RWPE2 (cell line): ENCODE measurements around the gene FHOD3.
A peak's percentile ranks its signal among the peaks of the same experiment; 100 is the strongest.

ENCODE experiments used
- ATAC-seq: fragments of 200-7000 bp; cut with Tn5 transposase; 3 replicates; pipeline ENCODE4 v1.9.1; 2021; ENCODE audit warnings: low read depth
- DNase-seq: peaks from one replicate; pipeline ENCODE4 v3.0.0-alpha.2; 2020; ENCODE audit warnings: low spot score
- H3K27ac ChIP-seq: fragments of 450-650 bp; 2 replicates; pipeline ENCODE4 v1.5.1; 2017; ENCODE audit warnings: mild to moderate bottlenecking; ENCODE audit not compliant: poor library complexity, severe bottlenecking
- H3K27me3 ChIP-seq: fragments of 250-450 bp; sonication (Bioruptor Pico); 2 replicates; pipeline ENCODE4 v1.5.1; 2021; ENCODE audit warnings: mild to moderate bottlenecking, moderate library complexity; ENCODE audit not compliant: insufficient read depth, poor library complexity, severe bottlenecking
- H3K36me3 ChIP-seq: fragments of 250-450 bp; sonication (Bioruptor Pico); 2 replicates; pipeline ENCODE4 v1.5.1; 2020; ENCODE audit warnings: low read depth, mild to moderate bottlenecking, moderate library complexity
- H3K4me1 ChIP-seq: fragments of 250-450 bp; sonication (Bioruptor Pico); 2 replicates; pipeline ENCODE4 v1.5.1; 2021; ENCODE audit warnings: mild to moderate bottlenecking, moderate library complexity; ENCODE audit not compliant: insufficient read depth, poor library complexity, severe bottlenecking
- H3K4me3 ChIP-seq: fragments of 250-450 bp; sonication (Bioruptor Pico); 2 replicates; pipeline ENCODE4 v1.5.1; 2021; ENCODE audit warnings: mild to moderate bottlenecking, moderate library complexity; ENCODE audit not compliant: severe bottlenecking
- H3K9me3 ChIP-seq: fragments of 250-450 bp; sonication (Bioruptor Pico); 2 replicates; pipeline ENCODE4 v1.5.1; 2021; ENCODE audit warnings: mild to moderate bottlenecking, moderate library complexity; ENCODE audit not compliant: severe bottlenecking
- TF ChIP-seq, protein P1 (sequence below): fragments of 450-650 bp; IDR thresholded peaks from one replicate; pipeline ENCODE4 v1.5.1; 2017; ENCODE audit warnings: mild to moderate bottlenecking, moderate library complexity; ENCODE audit not compliant: poor library complexity, severe bottlenecking

Gene FHOD3

DNA sequence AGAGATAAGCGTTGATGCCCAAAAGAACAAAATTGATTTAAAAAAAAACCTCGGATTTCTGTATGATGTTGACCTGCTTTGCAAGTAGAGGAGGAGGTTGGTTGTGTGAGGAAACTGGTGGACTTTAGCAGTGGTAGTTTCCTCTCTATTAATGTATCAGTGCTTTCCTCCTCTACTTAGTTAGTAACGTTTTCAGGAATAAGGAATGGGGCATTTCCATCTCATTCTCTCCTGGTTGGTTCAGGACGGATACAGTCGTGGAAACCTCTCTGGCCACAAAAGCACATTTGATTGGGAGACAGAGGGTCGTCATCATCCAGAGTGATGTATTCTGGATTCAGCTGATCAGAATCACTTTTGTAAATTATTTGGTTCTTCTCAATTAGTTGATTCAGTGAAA lies 1.5 kb downstream of the FHOD3 start:
- peaks cover 24% of the 10 kb centered on the region for H3K4me1 ChIP-seq
- no peaks in the 10 kb centered on the region for H3K9me3 ChIP-seq
- no peaks in the 10 kb centered on the region for H3K36me3 ChIP-seq
- DNase-seq = no peak
- peak overlapping the region; percentile 60 for H3K4me3 ChIP-seq
- H3K27me3 ChIP-seq = no peaks in the 10 kb centered on the region
- TF ChIP-seq, protein P1, sequence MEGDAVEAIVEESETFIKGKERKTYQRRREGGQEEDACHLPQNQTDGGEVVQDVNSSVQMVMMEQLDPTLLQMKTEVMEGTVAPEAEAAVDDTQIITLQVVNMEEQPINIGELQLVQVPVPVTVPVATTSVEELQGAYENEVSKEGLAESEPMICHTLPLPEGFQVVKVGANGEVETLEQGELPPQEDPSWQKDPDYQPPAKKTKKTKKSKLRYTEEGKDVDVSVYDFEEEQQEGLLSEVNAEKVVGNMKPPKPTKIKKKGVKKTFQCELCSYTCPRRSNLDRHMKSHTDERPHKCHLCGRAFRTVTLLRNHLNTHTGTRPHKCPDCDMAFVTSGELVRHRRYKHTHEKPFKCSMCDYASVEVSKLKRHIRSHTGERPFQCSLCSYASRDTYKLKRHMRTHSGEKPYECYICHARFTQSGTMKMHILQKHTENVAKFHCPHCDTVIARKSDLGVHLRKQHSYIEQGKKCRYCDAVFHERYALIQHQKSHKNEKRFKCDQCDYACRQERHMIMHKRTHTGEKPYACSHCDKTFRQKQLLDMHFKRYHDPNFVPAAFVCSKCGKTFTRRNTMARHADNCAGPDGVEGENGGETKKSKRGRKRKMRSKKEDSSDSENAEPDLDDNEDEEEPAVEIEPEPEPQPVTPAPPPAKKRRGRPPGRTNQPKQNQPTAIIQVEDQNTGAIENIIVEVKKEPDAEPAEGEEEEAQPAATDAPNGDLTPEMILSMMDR = no peak
- H3K27ac ChIP-seq = no peak overlapping the region
- no peak for ATAC-seq

DNA sequence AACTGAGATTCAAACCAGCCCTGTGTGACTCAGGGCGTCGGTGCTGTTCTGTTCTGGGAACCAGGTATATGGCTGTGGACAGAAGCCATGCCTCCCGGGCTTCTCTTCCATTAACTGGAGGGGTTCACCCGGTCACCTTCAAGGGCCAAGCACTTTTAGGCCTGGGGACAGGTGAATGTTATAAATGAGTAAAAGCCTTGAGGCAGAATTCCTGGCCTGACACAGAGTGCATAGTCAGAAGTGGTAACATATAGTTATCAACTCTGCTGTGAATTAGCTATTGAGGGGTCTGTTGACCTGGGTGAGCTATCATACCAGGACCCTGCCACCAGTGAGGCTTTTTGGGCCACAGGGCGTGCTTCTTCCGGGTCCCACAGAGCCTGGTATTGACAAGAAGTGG lies 2.7 kb downstream of the FHOD3 start:
- TF ChIP-seq, protein P1 = no peak
- Histone ChIP-seq H3K4me3 (no peak overlapping the region), H3K27ac (no peak overlapping the region), H3K36me3 (no peaks in the 10 kb centered on the region), H3K9me3 (no peaks in the 10 kb centered on the region), H3K27me3 (no peaks in the 10 kb centered on the region), H3K4me1 (peaks cover 31% of the 10 kb centered on the region)
- ATAC-seq = no peak
- no peak for DNase-seq

DNA sequence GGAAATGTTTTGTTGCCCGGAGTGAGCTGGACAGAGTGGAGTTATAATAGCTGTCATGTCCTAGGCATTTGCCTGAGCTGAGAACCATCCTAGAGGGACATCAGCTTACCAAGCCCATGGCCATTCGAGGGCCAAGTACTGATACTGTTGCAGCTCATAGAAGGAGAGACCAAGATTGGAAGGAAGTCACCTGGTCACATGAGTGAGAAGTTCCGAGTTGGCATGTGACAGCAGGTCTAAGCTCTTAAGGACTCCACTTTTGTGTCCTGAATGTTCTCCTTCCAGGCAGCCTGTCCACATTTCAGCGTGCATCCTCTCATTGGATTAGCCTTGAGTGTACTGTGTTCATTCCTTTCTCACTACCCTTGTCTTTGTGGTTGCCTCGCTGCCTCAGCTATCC lies 4.4 kb downstream of the FHOD3 start:
- no peaks in the 10 kb centered on the region for H3K27me3 ChIP-seq
- no peaks in the 10 kb centered on the region for H3K9me3 ChIP-seq
- ATAC-seq (no peak), DNase-seq (no peak)
- peak overlapping the region; percentile 4 for H3K27ac ChIP-seq
- no peaks in the 10 kb centered on the region for H3K36me3 ChIP-seq
- no peak overlapping the region for H3K4me3 ChIP-seq
- TF ChIP-seq, protein P1 = no peak
- H3K4me1 ChIP-seq = peaks cover 31% of the 10 kb centered on the region

DNA sequence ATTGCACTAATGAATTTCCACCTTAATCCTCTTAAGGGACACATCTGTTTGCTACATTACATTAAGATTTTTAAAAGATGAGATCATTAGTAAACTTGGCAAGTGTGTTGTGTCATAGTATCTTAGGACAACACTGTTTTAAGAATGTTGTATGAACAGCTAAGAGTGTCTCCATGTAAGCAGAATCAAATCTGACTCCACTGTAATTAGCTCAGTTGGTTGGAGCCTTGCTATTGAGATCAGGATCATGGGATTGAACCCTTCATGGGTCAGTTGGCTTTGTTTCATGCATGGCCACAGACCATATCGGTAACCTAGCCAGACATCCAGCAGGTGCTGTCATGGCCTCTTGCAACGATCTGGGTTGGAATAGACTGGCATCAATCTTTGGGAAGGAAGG lies 5.2 kb downstream of the FHOD3 start:
- Histone ChIP-seq H3K27me3 (no peaks in the 10 kb centered on the region), H3K27ac (peak overlapping the region; percentile 4), H3K9me3 (no peaks in the 10 kb centered on the region), H3K4me1 (peaks cover 34% of the 10 kb centered on the region), H3K4me3 (no peak overlapping the region), H3K36me3 (no peaks in the 10 kb centered on the region)
- TF ChIP-seq, protein P1 = no peak
- ATAC-seq (peak; percentile 24; the same call in 2 of the 3 replicates), DNase-seq (no peak)

DNA sequence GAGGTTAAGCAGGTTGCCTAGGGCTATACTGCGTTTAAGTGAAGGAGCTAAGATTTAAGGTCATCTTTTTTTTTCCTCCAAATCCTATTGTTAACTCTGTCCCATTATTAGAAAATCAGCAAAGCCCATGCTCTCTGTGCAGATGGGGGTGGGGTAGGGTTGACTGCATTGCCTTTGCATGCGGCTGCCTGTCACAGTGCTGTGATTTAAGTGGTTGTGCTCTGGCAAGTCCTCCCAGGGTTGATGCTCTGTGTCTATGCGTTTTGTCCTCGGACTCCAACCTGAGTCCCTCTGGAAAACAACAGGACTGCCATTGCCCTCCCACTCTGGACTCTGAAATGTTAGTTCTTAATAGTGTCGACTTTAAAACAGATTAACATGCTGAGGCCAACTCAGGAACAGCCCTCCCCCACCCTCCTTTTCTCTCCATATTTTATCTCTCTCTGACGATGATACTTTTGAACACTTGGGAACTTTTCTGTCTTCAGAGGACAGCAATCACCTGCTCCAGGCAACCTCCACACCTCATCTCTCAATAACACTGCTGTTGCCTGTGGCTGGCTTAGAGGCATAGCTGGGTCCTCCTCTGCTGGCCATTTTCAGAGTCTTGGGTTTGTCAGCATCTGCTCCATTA lies 5.8 kb downstream of the FHOD3 start:
- no peaks in the 10 kb centered on the region for H3K9me3 ChIP-seq
- H3K27ac ChIP-seq = no peak overlapping the region
- H3K36me3 ChIP-seq = no peaks in the 10 kb centered on the region
- DNase-seq = no peak
- H3K4me1 ChIP-seq = peaks cover 41% of the 10 kb centered on the region
- TF ChIP-seq, protein P1 = no peak
- no peaks in the 10 kb centered on the region for H3K27me3 ChIP-seq
- H3K4me3 ChIP-seq = no peak overlapping the region
- no peak for ATAC-seq
